Dermis blood vessel endothelial cell (primary cell): ENCODE data around the gene TMEM59. TPM values are rescaled to one million over a fixed set of nuclear protein-coding genes. Genes with fewer than 3 reads are reported as not detected.
"Not testable (repeated sequence)": the region's sequence is repeated elsewhere in the genome, so short reads cannot be mapped to it uniquely, and the experiment has no call there.

Experiments used
- DNase-seq: peaks from one replicate; pipeline ENCODE4 v3.0.0; 2010
- total RNA-seq: library from RNA; depleted of rRNA; stranded (reverse); fragments of >200 nt; gene quantifications from 2 replicates; pipeline ENCODE4 v1.2.3, GENCODE V29; 2014

TMEM59 gene
- total RNA-seq, 1 donor from 2014 or later, result 375 TPM

GRCh38 chr1:54052431-54052933, 522 bp downstream of the TMEM59 start:
- DNase-seq, result peak; percentile 56

- peak; percentile 20 for DNase-seq
Observed at GRCh38 chr1:54051933-54052430, 1.0 kb downstream of the TMEM59 start.

GRCh38 chr1:54050435-54050834, 2.6 kb downstream of the TMEM59 start:
- DNase-seq, result not testable (repeated sequence)

GRCh38 chr1:54047384-54048305, 5.4 kb downstream of the TMEM59 start:
- peak; percentile 16 for DNase-seq

GRCh38 chr1:54046671-54047383, 6.2 kb downstream of the TMEM59 start:
- peak; percentile 14 for DNase-seq

- DNase-seq, result no peak
Observed at GRCh38 chr1:54045496-54045895, 7.5 kb downstream of the TMEM59 start.

- no peak for DNase-seq
Observed at GRCh38 chr1:54041806-54042205, 11.2 kb downstream of the TMEM59 start.

GRCh38 chr1:54037476-54037875, 15.5 kb downstream of the TMEM59 start:
- DNase-seq, result peak; percentile 42

GRCh38 chr1:54028306-54029251, 24.4 kb downstream of the TMEM59 start:
- DNase-seq, result no peak

GRCh38 chr1:54027848-54028247, 25.2 kb downstream of the TMEM59 start:
- DNase-seq, result no peak

- not testable (repeated sequence) for DNase-seq
Observed at GRCh38 chr1:54024811-54025210, 28.2 kb downstream of the TMEM59 start.

- no peak for DNase-seq
Observed at GRCh38 chr1:54024358-54024757, 28.6 kb downstream of the TMEM59 start.

- not testable (repeated sequence) for DNase-seq
Observed at GRCh38 chr1:54019562-54020176, 33.3 kb downstream of the TMEM59 start.

GRCh38 chr1:54018635-54019034, 34.4 kb downstream of the TMEM59 start:
- DNase-seq, result no peak

- DNase-seq, result no peak
Observed at GRCh38 chr1:54017979-54018378, 35.0 kb downstream of the TMEM59 start, which contains the start of gene LDLRAD1. TSS of gene LDLRAD1 (minus strand) at chr1:54018186. CDS start at chr1:54018112, 74 bp downstream.

- peak; percentile 14 for DNase-seq
Observed at GRCh38 chr1:54016343-54017282, 36.4 kb downstream of the TMEM59 start.

- no peak for DNase-seq
Observed at GRCh38 chr1:54014009-54014629, 38.9 kb downstream of the TMEM59 start.

- no peak for DNase-seq
Observed at GRCh38 chr1:54013393-54014008, 39.5 kb downstream of the TMEM59 start.

- DNase-seq, result no peak
Observed at GRCh38 chr1:54012863-54013262, 40.1 kb downstream of the TMEM59 start.

GRCh38 chr1:54012008-54012325, 41.0 kb downstream of the TMEM59 start:
- DNase-seq, result no peak
